ENCODE measurements around the gene PGR. TPM values are rescaled to one million over a fixed set of nuclear protein-coding genes. Genes with fewer than 3 reads are reported as not detected.

The PGR gene
- total RNA-seq, 1 donor from 2014 or later, result not detected

DNA sequence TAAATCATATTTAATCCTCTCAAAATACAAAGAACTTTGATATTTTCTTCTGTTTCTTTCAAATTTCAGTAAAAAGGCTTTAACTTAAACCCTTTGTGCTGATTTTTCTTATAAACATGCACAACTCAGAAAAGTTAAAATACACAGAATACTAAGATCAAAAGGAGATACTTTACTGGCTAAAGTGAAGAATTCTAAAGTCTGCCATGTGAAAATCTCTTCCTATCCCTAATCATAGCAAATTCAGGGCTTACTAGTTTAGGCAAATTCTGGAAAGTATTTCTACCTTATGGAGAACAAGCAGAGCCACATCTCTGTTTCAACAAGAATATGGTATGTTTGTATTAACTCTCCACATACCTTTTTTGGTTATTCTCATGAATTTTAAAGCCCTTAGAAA, 96.6 kb downstream of the PGR start:
- FAIRE-seq (no peak), DNase-seq (ENCODE audit: low read depth) (no peak)
- Histone ChIP-seq H3K4me3 (ENCODE audit: low read depth, low read length) (no peak overlapping the region), H3K27me3 (ENCODE audit: control insufficient read depth, insufficient read depth, low read length) (no peaks in the 10 kb centered on the region), H3K36me3 (ENCODE audit: control insufficient read depth, insufficient read depth, low read length) (no peaks in the 10 kb centered on the region)
- TF ChIP-seq, protein P1, sequence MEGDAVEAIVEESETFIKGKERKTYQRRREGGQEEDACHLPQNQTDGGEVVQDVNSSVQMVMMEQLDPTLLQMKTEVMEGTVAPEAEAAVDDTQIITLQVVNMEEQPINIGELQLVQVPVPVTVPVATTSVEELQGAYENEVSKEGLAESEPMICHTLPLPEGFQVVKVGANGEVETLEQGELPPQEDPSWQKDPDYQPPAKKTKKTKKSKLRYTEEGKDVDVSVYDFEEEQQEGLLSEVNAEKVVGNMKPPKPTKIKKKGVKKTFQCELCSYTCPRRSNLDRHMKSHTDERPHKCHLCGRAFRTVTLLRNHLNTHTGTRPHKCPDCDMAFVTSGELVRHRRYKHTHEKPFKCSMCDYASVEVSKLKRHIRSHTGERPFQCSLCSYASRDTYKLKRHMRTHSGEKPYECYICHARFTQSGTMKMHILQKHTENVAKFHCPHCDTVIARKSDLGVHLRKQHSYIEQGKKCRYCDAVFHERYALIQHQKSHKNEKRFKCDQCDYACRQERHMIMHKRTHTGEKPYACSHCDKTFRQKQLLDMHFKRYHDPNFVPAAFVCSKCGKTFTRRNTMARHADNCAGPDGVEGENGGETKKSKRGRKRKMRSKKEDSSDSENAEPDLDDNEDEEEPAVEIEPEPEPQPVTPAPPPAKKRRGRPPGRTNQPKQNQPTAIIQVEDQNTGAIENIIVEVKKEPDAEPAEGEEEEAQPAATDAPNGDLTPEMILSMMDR (IDR thresholded peaks at IDR 0.05; ENCODE audit: insufficient read depth, low read length, severe bottlenecking), result no peak

DNA sequence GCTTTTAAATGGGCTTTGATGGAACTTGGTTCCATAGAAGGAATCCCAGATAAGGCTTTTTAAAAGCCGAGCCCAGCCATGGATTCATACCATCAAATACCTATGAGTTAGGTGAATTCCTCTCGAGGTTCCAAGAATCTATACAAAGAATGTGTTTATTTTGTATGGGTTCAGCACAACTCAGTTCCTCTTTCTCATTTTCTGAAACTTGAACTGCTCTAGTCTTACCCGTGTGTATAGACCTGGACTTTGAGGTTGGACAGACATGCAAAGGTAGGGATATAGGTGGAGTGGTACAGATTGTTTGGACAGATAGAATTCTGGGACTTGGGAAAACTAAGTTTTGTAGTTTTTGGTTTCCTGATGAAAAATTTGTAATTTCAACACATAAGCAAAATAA, 97.9 kb downstream of the PGR start:
- H3K4me3 ChIP-seq (ENCODE audit: low read depth, low read length), result no peak overlapping the region
- FAIRE-seq, result no peak
- DNase-seq (ENCODE audit: low read depth), result no peak
- no peaks in the 10 kb centered on the region for H3K36me3 ChIP-seq (ENCODE audit: control insufficient read depth, insufficient read depth, low read length)
- TF ChIP-seq, protein P1 (IDR thresholded peaks at IDR 0.05; ENCODE audit: insufficient read depth, low read length, severe bottlenecking), result no peak
- no peaks in the 10 kb centered on the region for H3K27me3 ChIP-seq (ENCODE audit: control insufficient read depth, insufficient read depth, low read length)

DNA sequence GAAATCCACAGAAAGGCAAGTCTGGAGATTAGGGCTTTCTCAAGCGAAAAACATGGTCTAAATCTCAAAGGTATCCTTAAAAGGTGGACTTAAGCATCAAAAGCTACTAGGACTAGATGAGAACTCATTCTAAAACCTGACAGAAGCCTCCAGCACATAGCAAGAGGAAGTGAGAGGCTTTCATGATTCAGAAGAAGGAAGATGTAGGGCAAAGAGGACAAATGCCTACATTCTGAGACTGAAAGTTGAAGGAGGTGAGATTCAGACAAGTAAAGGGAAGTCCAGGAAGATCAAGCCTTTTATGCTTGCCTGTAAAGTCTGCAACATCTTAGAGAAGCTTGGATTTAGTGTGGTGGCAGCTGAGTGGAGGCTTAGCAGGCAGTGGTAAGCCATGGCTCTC, 98.9 kb downstream of the PGR start:
- DNase-seq (ENCODE audit: low read depth) (no peak), FAIRE-seq (no peak)
- Histone ChIP-seq H3K27me3 (ENCODE audit: control insufficient read depth, insufficient read depth, low read length) (no peaks in the 10 kb centered on the region), H3K36me3 (ENCODE audit: control insufficient read depth, insufficient read depth, low read length) (no peaks in the 10 kb centered on the region), H3K4me3 (ENCODE audit: low read depth, low read length) (no peak overlapping the region)
- TF ChIP-seq, protein P1 (IDR thresholded peaks at IDR 0.05; ENCODE audit: insufficient read depth, low read length, severe bottlenecking), result no peak

DNA sequence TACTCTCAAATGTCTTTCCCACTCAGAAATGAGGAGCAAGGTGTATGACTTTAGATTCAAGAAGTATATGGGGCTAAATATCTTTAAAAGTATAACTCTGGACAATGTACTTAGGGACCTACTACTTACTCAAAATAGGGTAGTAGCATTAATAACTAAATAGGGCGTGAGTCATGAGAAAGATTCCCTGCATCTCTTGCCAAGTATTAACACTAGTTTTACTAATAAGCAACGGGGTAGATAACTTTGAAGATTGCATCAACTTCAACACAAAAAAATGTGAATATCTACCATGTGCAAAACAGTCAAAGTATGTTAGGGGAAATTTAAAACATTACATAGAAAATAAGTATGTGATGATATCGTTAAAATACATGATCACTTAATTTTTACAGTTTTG, 99.6 kb downstream of the PGR start:
- no peaks in the 10 kb centered on the region for H3K36me3 ChIP-seq (ENCODE audit: control insufficient read depth, insufficient read depth, low read length)
- DNase-seq (ENCODE audit: low read depth), result no peak
- no peaks in the 10 kb centered on the region for H3K27me3 ChIP-seq (ENCODE audit: control insufficient read depth, insufficient read depth, low read length)
- no peak overlapping the region for H3K4me3 ChIP-seq (ENCODE audit: low read depth, low read length)
- TF ChIP-seq, protein P1 (IDR thresholded peaks at IDR 0.05; ENCODE audit: insufficient read depth, low read length, severe bottlenecking), result no peak
- no peak for FAIRE-seq

DNA sequence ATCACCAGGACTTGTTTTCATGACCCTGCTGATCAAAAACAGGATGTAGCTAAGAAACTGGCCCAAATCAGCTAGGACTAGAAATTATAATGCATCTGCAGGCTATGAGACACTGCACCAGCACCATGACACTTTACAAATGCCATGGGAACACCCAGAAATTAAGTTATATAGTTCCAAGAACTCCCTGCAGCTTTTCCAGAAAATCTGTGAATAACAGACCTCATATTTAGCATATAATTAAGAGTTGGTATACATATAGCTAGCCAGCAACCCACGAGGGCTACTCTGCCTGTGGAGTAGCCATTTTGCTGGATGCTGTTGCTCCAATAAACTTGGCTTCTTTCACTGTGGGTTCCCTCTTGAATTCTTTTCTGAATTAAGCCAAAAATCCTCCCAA, 101.0 kb downstream of the PGR start:
- TF ChIP-seq, protein P1 (IDR thresholded peaks at IDR 0.05; ENCODE audit: insufficient read depth, low read length, severe bottlenecking), result no peak
- Histone ChIP-seq H3K36me3 (ENCODE audit: control insufficient read depth, insufficient read depth, low read length) (no peaks in the 10 kb centered on the region), H3K27me3 (ENCODE audit: control insufficient read depth, insufficient read depth, low read length) (no peaks in the 10 kb centered on the region), H3K4me3 (ENCODE audit: low read depth, low read length) (no peak overlapping the region)
- FAIRE-seq (no peak), DNase-seq (ENCODE audit: low read depth) (no peak)

DNA sequence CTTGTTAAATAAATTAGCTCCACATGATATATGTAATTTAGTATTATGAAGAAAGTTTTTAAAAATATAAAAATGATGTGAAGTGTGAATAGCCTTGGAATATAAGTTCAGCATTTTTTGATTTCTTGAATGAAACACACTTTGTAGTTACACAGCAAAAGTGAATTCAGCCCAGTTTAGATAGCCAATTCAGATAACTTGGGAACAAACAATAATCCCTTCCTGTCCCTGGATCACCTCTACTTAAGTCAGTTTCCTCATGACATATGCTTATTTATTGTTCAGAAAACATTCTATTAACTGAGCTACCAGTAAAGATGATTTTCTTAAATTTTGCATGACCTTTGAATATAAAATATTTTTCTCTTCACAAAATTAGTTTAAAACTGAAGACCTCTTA, 107.4 kb downstream of the PGR start:
- DNase-seq (ENCODE audit: low read depth) (no peak), FAIRE-seq (no peak)
- TF ChIP-seq, protein P1 (IDR thresholded peaks at IDR 0.05; ENCODE audit: insufficient read depth, low read length, severe bottlenecking), result no peak
- Histone ChIP-seq H3K36me3 (ENCODE audit: control insufficient read depth, insufficient read depth, low read length) (no peaks in the 10 kb centered on the region), H3K4me3 (ENCODE audit: low read depth, low read length) (no peak overlapping the region), H3K27me3 (ENCODE audit: control insufficient read depth, insufficient read depth, low read length) (no peaks in the 10 kb centered on the region)

Measured in bronchial epithelial cell (primary cell).